ENCODE results near the gene PICALM.

DNA sequence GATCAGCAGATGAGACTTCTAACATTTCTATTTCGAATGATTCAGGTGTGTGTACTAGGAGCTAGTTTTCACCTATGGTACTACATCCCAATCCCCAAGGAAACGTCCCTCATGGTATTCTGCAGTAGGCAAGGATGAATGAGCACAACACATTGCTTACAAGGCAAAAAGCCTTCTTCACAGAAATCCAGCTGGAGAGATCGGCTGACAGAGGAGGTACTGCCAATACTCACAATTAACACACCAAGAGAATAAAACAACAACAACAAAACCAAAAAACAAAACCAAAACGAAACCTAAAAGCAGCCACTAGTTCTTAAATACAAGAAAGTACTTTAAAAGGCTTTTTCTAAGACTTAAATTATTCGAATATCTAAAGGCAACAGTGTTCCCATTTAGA lies 101.4 kb downstream of the PICALM start:
- TF ChIP-seq EZH2 (IDR thresholded peaks at IDR 0.05; ENCODE audit: borderline replicate concordance, low read depth, low read length, severe bottlenecking) (no peak), POLR2A (IDR thresholded peaks at IDR 0.05; ENCODE audit: low read depth, low read length) (no peak), POLR2AphosphoS5 (IDR thresholded peaks at IDR 0.05; ENCODE audit: insufficient read depth, low read depth, low read length) (no peak), MAX (IDR thresholded peaks at IDR 0.05; ENCODE audit: insufficient read depth, insufficient read length) (no peak), JUN (IDR thresholded peaks at IDR 0.05; ENCODE audit: borderline replicate concordance, insufficient read depth, insufficient read length, low read depth) (no peak), GATA2 (IDR thresholded peaks at IDR 0.05; ENCODE audit: insufficient read depth, insufficient read length, low read depth, low read length) (no peak), MYC (IDR thresholded peaks at IDR 0.05; ENCODE audit: low read depth, low read length) (no peak)
- TF ChIP-seq, protein P1, sequence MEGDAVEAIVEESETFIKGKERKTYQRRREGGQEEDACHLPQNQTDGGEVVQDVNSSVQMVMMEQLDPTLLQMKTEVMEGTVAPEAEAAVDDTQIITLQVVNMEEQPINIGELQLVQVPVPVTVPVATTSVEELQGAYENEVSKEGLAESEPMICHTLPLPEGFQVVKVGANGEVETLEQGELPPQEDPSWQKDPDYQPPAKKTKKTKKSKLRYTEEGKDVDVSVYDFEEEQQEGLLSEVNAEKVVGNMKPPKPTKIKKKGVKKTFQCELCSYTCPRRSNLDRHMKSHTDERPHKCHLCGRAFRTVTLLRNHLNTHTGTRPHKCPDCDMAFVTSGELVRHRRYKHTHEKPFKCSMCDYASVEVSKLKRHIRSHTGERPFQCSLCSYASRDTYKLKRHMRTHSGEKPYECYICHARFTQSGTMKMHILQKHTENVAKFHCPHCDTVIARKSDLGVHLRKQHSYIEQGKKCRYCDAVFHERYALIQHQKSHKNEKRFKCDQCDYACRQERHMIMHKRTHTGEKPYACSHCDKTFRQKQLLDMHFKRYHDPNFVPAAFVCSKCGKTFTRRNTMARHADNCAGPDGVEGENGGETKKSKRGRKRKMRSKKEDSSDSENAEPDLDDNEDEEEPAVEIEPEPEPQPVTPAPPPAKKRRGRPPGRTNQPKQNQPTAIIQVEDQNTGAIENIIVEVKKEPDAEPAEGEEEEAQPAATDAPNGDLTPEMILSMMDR (IDR thresholded peaks at IDR 0.05; ENCODE audit: extremely low read depth in 1 of 2, insufficient read depth in 1 of 2, low read depth in 1 of 2, low read length in 2 of 2) = no peak

Data from endothelial cell of umbilical vein (primary cell).